ENCODE results near the gene CAMTA1.

CAMTA1 gene

GRCh38 chr1:7491109-7491817 lies 706.0 kb downstream of the CAMTA1 start:
- no peak for DNase-seq

- no peak for DNase-seq
Measured at GRCh38 chr1:7491818-7492173, 706.5 kb downstream of the CAMTA1 start.

GRCh38 chr1:7493711-7494454 lies 708.6 kb downstream of the CAMTA1 start:
- DNase-seq: peak; percentile 24 to 59

GRCh38 chr1:7495962-7496361 lies 710.7 kb downstream of the CAMTA1 start:
- DNase-seq: no peak

- no peak for DNase-seq
Measured at GRCh38 chr1:7497107-7497637, 711.9 kb downstream of the CAMTA1 start.

GRCh38 chr1:7500381-7501083 lies 715.3 kb downstream of the CAMTA1 start:
- DNase-seq: no peak

GRCh38 chr1:7501084-7501491 lies 715.8 kb downstream of the CAMTA1 start:
- no peak for DNase-seq

- DNase-seq: no peak
Measured at GRCh38 chr1:7501723-7502603, 716.7 kb downstream of the CAMTA1 start.

GRCh38 chr1:7503691-7504437 lies 718.6 kb downstream of the CAMTA1 start:
- no peak for DNase-seq

- DNase-seq: no peak
Measured at GRCh38 chr1:7504438-7504720, 719.1 kb downstream of the CAMTA1 start.

- no peak for DNase-seq
Measured at GRCh38 chr1:7505094-7505770, 720.0 kb downstream of the CAMTA1 start.

GRCh38 chr1:7505771-7506453 lies 720.7 kb downstream of the CAMTA1 start:
- no peak for DNase-seq

GRCh38 chr1:7506454-7507284 lies 721.4 kb downstream of the CAMTA1 start:
- no peak for DNase-seq

- DNase-seq: no peak
Measured at GRCh38 chr1:7507285-7508019, 722.2 kb downstream of the CAMTA1 start.

- DNase-seq: no peak
Measured at GRCh38 chr1:7508052-7508933, 723.0 kb downstream of the CAMTA1 start.

GRCh38 chr1:7508934-7509519 lies 723.8 kb downstream of the CAMTA1 start:
- no peak for DNase-seq

GRCh38 chr1:7509598-7509997 lies 724.3 kb downstream of the CAMTA1 start:
- DNase-seq: no peak
